Neural cell (in vitro differentiated cells): ENCODE results near the gene EPS8. TPM values are rescaled to one million over a fixed set of nuclear protein-coding genes. Genes with fewer than 3 reads are reported as not detected.

ENCODE experiments used
- H2AFZ ChIP-seq: fragments of 200-600, 300-800 bp; sonication (generic), shearing (Covaris generic); 2 replicates; pipeline ENCODE4 v1.6.0; 2014; ENCODE audit warnings: low read depth, mild to moderate bottlenecking, antibody characterized with exemption, low read length, moderate library complexity
- H3F3A ChIP-seq: fragments of 200-600 bp; shearing (Covaris generic); 2 replicates; pipeline ENCODE4 v1.6.1; 2016; ENCODE audit warnings: mild to moderate bottlenecking, moderate library complexity, mixed read lengths, antibody characterized with exemption, low read length; ENCODE audit not compliant: insufficient read depth, poor library complexity, severe bottlenecking
- H3K27ac ChIP-seq: fragments of 200-600, 300-800 bp; sonication (generic), shearing (Covaris generic); 2 replicates; pipeline ENCODE4 v1.5.1; 2014; ENCODE audit warnings: mild to moderate bottlenecking, low read length, moderate library complexity
- H3K27me3 ChIP-seq: fragments of 300-800, 200-600 bp; sonication (generic), shearing (Covaris generic); 2 replicates; pipeline ENCODE4 v1.6.0; 2014; ENCODE audit warnings: mild to moderate bottlenecking, low read depth, low read length, moderate library complexity; ENCODE audit not compliant: insufficient read depth
- H3K36me3 ChIP-seq: fragments of 300-800, 200-600 bp; sonication (generic), shearing (Covaris generic); 2 replicates; pipeline ENCODE4 v1.5.1; 2014; ENCODE audit warnings: mild to moderate bottlenecking, antibody characterized with exemption, low read length, moderate library complexity; ENCODE audit not compliant: insufficient read depth
- H3K4me2 ChIP-seq: fragments of 300-800, 200-600 bp; sonication (generic), shearing (Covaris generic); 2 replicates; pipeline ENCODE4 v1.6.0; 2014; ENCODE audit warnings: mild to moderate bottlenecking, low read length
- H3K4me3 ChIP-seq: fragments of 300-800, 200-600 bp; sonication (generic), shearing (Covaris generic); 2 replicates; pipeline ENCODE4 v1.5.1; 2014; ENCODE audit warnings: mild to moderate bottlenecking, low read length, moderate library complexity
- H3K79me2 ChIP-seq: fragments of 200-600 bp; shearing (Covaris generic); replicated peaks from 2 replicates; pipeline ENCODE4 v1.6.0; 2014; ENCODE audit warnings: mild to moderate bottlenecking, low read length, moderate library complexity; ENCODE audit not compliant: insufficient read depth
- H3K9ac ChIP-seq: fragments of 300-800, 200-600 bp; sonication (generic), shearing (Covaris generic); 2 replicates; pipeline ENCODE4 v1.6.1; 2016; ENCODE audit warnings: mild to moderate bottlenecking, low read length, mixed read lengths
- H3K9me2 ChIP-seq: fragments of 200-600 bp; shearing (Covaris generic); 2 replicates; pipeline ENCODE4 v1.6.1; 2016; ENCODE audit warnings: mild to moderate bottlenecking, low read length, mixed read lengths; ENCODE audit not compliant: insufficient read depth
- H3K9me3 ChIP-seq: fragments of 200-600, 300-800 bp; sonication (generic), shearing (Covaris generic); 2 replicates; pipeline ENCODE4 v1.6.1; 2016; ENCODE audit warnings: mild to moderate bottlenecking, mixed run types, low read length, moderate library complexity, mixed read lengths
- H4K20me1 ChIP-seq: fragments of 200-600 bp; shearing (Covaris generic); 2 replicates; pipeline ENCODE4 v1.6.1; 2016; ENCODE audit warnings: mild to moderate bottlenecking, mixed run types; ENCODE audit not compliant: insufficient read depth
- EP300 ChIP-seq: fragments of 450-650 bp; conservative IDR thresholded peaks from 2 replicates; pipeline ENCODE4 v1.6.1; 2014; ENCODE audit warnings: antibody characterized with exemption, mild to moderate bottlenecking, moderate library complexity; ENCODE audit not compliant: poor library complexity, severe bottlenecking
- EZH2 ChIP-seq: fragments of 200-600, 300-800 bp; shearing (Covaris generic), sonication (generic); IDR thresholded peaks from 2 replicates; pipeline ENCODE4 v1.6.1; 2014; ENCODE audit warnings: antibody characterized with exemption, low read length, borderline replicate concordance, mild to moderate bottlenecking; ENCODE audit not compliant: insufficient read depth, poor library complexity, severe bottlenecking
- MXI1 ChIP-seq: fragments of 450-650 bp; conservative IDR thresholded peaks from 2 replicates; pipeline ENCODE4 v1.6.1; 2014; ENCODE audit warnings: antibody characterized with exemption, mild to moderate bottlenecking; ENCODE audit not compliant: poor library complexity, severe bottlenecking
- POLR2AphosphoS5 ChIP-seq: IDR thresholded peaks from 2 replicates; pipeline ENCODE4 v1.6.1; 2012
- RAD21 ChIP-seq: fragments of 450-650 bp; conservative IDR thresholded peaks from 2 replicates; pipeline ENCODE4 v1.6.1; 2014; ENCODE audit warnings: antibody characterized with exemption, mild to moderate bottlenecking, moderate library complexity
- SMC3 ChIP-seq: fragments of 450-650 bp; conservative IDR thresholded peaks from 2 replicates; pipeline ENCODE4 v1.6.1; 2014; ENCODE audit warnings: antibody characterized with exemption, mild to moderate bottlenecking, moderate library complexity; ENCODE audit not compliant: poor library complexity
- TAF1 ChIP-seq: IDR thresholded peaks from 2 replicates; pipeline ENCODE4 v1.6.1; 2012; ENCODE audit warnings: low read depth
- polyA plus RNA-seq: library from polyadenylated mRNA; depleted of rRNA; stranded (reverse); fragments of >200 nt; gene quantifications from 2 replicates; pipeline ENCODE4 v1.2.3, GENCODE V29; 2014
- TF ChIP-seq, protein P1 (sequence below): IDR thresholded peaks from 2 replicates; pipeline ENCODE4 v1.6.1; 2012; ENCODE audit warnings: borderline replicate concordance
- TF ChIP-seq, protein P2 (sequence below): fragments of 450-650 bp; IDR thresholded peaks from 2 replicates; pipeline ENCODE4 v1.5.1; 2014; ENCODE audit warnings: antibody characterized with exemption, mild to moderate bottlenecking, moderate library complexity; ENCODE audit not compliant: poor library complexity, severe bottlenecking

EPS8 gene
- polyA plus RNA-seq, 1 donor from 2014 or later: 12.2 TPM

DNA sequence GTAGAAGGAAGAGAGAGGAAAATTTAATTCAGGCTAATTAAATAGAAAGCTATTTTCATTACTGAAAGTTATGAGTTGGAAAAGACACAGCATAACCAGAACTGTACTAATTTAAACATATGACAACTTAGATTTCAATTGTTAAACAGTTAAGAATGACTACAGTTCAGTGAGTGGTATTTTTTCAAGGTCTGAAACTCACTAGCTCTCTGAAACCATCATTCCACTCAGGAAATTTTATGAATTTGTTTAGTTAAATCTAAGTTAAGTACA lies 62.4 kb downstream of the EPS8 start:
- no peaks in the 10 kb centered on the region for H3K9me3 ChIP-seq
- H3K4me2 ChIP-seq: no peak overlapping the region
- H3K4me3 ChIP-seq: no peak overlapping the region
- no peaks in the 10 kb centered on the region for H3K79me2 ChIP-seq
- TF ChIP-seq EP300 (no peak), POLR2AphosphoS5 (no peak), SMC3 (no peak), EZH2 (no peak), RAD21 (no peak), MXI1 (no peak), TAF1 (no peak)
- TF ChIP-seq, protein P1, sequence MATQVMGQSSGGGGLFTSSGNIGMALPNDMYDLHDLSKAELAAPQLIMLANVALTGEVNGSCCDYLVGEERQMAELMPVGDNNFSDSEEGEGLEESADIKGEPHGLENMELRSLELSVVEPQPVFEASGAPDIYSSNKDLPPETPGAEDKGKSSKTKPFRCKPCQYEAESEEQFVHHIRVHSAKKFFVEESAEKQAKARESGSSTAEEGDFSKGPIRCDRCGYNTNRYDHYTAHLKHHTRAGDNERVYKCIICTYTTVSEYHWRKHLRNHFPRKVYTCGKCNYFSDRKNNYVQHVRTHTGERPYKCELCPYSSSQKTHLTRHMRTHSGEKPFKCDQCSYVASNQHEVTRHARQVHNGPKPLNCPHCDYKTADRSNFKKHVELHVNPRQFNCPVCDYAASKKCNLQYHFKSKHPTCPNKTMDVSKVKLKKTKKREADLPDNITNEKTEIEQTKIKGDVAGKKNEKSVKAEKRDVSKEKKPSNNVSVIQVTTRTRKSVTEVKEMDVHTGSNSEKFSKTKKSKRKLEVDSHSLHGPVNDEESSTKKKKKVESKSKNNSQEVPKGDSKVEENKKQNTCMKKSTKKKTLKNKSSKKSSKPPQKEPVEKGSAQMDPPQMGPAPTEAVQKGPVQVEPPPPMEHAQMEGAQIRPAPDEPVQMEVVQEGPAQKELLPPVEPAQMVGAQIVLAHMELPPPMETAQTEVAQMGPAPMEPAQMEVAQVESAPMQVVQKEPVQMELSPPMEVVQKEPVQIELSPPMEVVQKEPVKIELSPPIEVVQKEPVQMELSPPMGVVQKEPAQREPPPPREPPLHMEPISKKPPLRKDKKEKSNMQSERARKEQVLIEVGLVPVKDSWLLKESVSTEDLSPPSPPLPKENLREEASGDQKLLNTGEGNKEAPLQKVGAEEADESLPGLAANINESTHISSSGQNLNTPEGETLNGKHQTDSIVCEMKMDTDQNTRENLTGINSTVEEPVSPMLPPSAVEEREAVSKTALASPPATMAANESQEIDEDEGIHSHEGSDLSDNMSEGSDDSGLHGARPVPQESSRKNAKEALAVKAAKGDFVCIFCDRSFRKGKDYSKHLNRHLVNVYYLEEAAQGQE: no peak
- TF ChIP-seq, protein P2, sequence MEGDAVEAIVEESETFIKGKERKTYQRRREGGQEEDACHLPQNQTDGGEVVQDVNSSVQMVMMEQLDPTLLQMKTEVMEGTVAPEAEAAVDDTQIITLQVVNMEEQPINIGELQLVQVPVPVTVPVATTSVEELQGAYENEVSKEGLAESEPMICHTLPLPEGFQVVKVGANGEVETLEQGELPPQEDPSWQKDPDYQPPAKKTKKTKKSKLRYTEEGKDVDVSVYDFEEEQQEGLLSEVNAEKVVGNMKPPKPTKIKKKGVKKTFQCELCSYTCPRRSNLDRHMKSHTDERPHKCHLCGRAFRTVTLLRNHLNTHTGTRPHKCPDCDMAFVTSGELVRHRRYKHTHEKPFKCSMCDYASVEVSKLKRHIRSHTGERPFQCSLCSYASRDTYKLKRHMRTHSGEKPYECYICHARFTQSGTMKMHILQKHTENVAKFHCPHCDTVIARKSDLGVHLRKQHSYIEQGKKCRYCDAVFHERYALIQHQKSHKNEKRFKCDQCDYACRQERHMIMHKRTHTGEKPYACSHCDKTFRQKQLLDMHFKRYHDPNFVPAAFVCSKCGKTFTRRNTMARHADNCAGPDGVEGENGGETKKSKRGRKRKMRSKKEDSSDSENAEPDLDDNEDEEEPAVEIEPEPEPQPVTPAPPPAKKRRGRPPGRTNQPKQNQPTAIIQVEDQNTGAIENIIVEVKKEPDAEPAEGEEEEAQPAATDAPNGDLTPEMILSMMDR: no peak
- no peaks in the 10 kb centered on the region for H3F3A ChIP-seq
- H3K9ac ChIP-seq: no peak overlapping the region
- no peak overlapping the region for H2AFZ ChIP-seq
- no peaks in the 10 kb centered on the region for H4K20me1 ChIP-seq
- no peaks in the 10 kb centered on the region for H3K9me2 ChIP-seq
- no peaks in the 10 kb centered on the region for H3K27me3 ChIP-seq
- H3K27ac ChIP-seq: no peak overlapping the region
- H3K36me3 ChIP-seq: no peaks in the 10 kb centered on the region

DNA sequence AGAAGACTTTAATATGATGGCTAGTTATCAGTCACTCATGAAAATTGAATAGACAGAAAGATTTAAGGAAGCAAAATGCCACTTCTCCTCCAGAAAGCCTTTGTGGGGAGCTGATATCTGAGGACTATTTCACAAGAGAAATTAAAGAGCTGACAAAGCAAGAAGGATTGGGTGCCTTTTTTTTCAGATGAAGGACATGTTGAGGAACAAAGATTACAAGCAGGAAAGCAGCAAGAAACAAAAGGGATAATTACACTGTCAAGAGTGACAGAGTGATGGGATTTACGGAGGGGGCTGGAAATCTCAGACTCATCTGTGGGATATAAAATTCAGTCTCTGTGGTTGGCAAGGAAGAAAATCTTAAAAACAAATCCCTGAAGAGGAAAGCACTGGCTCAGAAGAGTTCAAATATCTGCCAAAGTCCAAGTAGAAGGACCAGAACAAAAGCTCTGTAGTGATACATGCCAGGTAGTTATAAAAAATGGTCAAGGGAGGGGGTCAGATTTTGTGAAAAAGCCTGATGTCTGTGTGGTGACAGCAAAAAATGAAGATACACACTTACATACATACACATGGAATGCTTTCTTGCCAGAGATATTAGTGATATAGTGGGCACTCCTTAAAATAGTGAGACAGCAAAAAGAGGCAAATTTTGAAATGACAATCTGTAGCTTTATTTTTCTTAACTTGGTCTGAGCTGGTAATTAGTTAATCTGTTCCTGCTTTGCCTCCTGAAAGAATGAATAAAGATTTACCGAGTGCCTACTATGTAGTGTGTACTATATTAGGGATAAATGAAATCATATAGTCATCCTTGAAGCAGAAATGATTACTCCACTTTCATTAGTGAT lies 62.9 kb downstream of the EPS8 start:
- H3K4me2 ChIP-seq: no peak overlapping the region
- H3K36me3 ChIP-seq: no peaks in the 10 kb centered on the region
- no peak overlapping the region for H3K9ac ChIP-seq
- no peak overlapping the region for H2AFZ ChIP-seq
- no peak overlapping the region for H3K27ac ChIP-seq
- no peaks in the 10 kb centered on the region for H3F3A ChIP-seq
- no peaks in the 10 kb centered on the region for H4K20me1 ChIP-seq
- H3K9me3 ChIP-seq: no peaks in the 10 kb centered on the region
- TF ChIP-seq, protein P2: no peak
- TF ChIP-seq POLR2AphosphoS5 (peak; percentile 97), RAD21 (no peak), EZH2 (no peak), SMC3 (no peak), TAF1 (no peak), MXI1 (no peak), EP300 (peak; percentile 87)
- TF ChIP-seq, protein P1: peak; percentile 34
- no peaks in the 10 kb centered on the region for H3K79me2 ChIP-seq
- H3K9me2 ChIP-seq: no peaks in the 10 kb centered on the region
- no peaks in the 10 kb centered on the region for H3K27me3 ChIP-seq
- H3K4me3 ChIP-seq: no peak overlapping the region
